Measurements from ENCODE around the gene NADSYN1. TPM values are rescaled to one million over a fixed set of nuclear protein-coding genes. Genes with fewer than 3 reads are reported as not detected.

The NADSYN1 gene
- polyA plus RNA-seq, 3 donors = 44.1 to 162 (median 44.8) TPM

GRCh38 chr11:71442880-71443279 lies 10.1 kb upstream of the NADSYN1 start:
- peaks cover 12% of the 10 kb centered on the region in 2 donors for H3K4me1 ChIP-seq (ENCODE audit: control insufficient read depth in 1 of 2, insufficient read depth in 2 of 2, low read length in 2 of 2)
- H3K27ac Mint-ChIP-seq = peak overlapping the region in 1 of 7 donors; percentile 48
- no peaks in the 10 kb centered on the region for H3K79me2 ChIP-seq (ENCODE audit: insufficient read depth, low read length)
- no peak overlapping the region for H3K4me2 ChIP-seq (replicated peaks; ENCODE audit: extremely low read depth, low read length, poor library complexity, severe bottlenecking)
- H3K9me3 ChIP-seq (replicated peaks in 1 of 2; ENCODE audit: control insufficient read depth in 1 of 2, insufficient read depth in 1 of 2, low read length in 2 of 2) = peaks cover 7 to 11% of the 10 kb centered on the region in 2 donors
- no peaks in the 10 kb centered on the region for H3K27me3 ChIP-seq (ENCODE audit: control insufficient read depth in 2 of 2, insufficient read depth in 2 of 2, low read length in 2 of 2)
- 91% methylated on average over 3 of the region's 5 CpGs for WGBS (ENCODE audit: insufficient coverage)
- no peak for TF ChIP-seq CTCF (IDR thresholded peaks at IDR 0.05)
- no peaks in the 10 kb centered on the region for H3K36me3 ChIP-seq (replicated peaks in 1 of 2; ENCODE audit: control insufficient read depth in 1 of 2, insufficient read depth in 2 of 2, low read length in 2 of 2)
- H4K20me1 ChIP-seq (ENCODE audit: insufficient read depth, low read length) = no peaks in the 10 kb centered on the region
- H3K27me3 Mint-ChIP-seq (ENCODE audit: low read depth in 3 of 3) = peaks cover 0 to 3% (median 3%) of the 10 kb centered on the region in 3 donors
- H3K9ac ChIP-seq (ENCODE audit: insufficient read depth, low read length, poor library complexity, severe bottlenecking) = no peak overlapping the region
- H3K4me3 Mint-ChIP-seq = no peak overlapping the region
- peaks cover 10% of the 10 kb centered on the region for H3K4me1 Mint-ChIP-seq
- H3K9me3 Mint-ChIP-seq = peaks cover 7 to 19% (median 15%) of the 10 kb centered on the region in 7 donors
- H3K36me3 Mint-ChIP-seq = peaks cover 21 to 23% of the 10 kb centered on the region in 2 donors
- no peak overlapping the region for H2AFZ ChIP-seq (ENCODE audit: insufficient read depth, low read depth, low read length, poor library complexity, severe bottlenecking)
- intact Hi-C loops (cut with micrococcal nuclease) = no loop called here
- H3K4me3 ChIP-seq (replicated peaks in 1 of 3; ENCODE audit: low read depth in 2 of 3, low read length in 3 of 3) = no peak overlapping the region
- no peak for DNase-seq
- H3K27ac ChIP-seq (ENCODE audit: low read depth in 1 of 2, low read length in 2 of 2) = no peak overlapping the region

- intact Hi-C loops (cut with micrococcal nuclease) = no loop called here
- DNase-seq = no peak
- Histone ChIP-seq H3K9me3 (replicated peaks in 1 of 2; ENCODE audit: control insufficient read depth in 1 of 2, insufficient read depth in 1 of 2, low read length in 2 of 2) (peaks cover 7 to 11% of the 10 kb centered on the region in 2 donors), H3K9ac (ENCODE audit: insufficient read depth, low read length, poor library complexity, severe bottlenecking) (no peak overlapping the region), H3K36me3 (replicated peaks in 1 of 2; ENCODE audit: control insufficient read depth in 1 of 2, insufficient read depth in 2 of 2, low read length in 2 of 2) (no peaks in the 10 kb centered on the region), H3K4me2 (replicated peaks; ENCODE audit: extremely low read depth, low read length, poor library complexity, severe bottlenecking) (no peak overlapping the region), H3K27ac (ENCODE audit: low read depth in 1 of 2, low read length in 2 of 2) (no peak overlapping the region), H2AFZ (ENCODE audit: insufficient read depth, low read depth, low read length, poor library complexity, severe bottlenecking) (no peak overlapping the region), H3K27me3 (ENCODE audit: control insufficient read depth in 2 of 2, insufficient read depth in 2 of 2, low read length in 2 of 2) (no peaks in the 10 kb centered on the region), H3K4me3 (replicated peaks in 1 of 3; ENCODE audit: low read depth in 2 of 3, low read length in 3 of 3) (no peak overlapping the region), H3K79me2 (ENCODE audit: insufficient read depth, low read length) (no peaks in the 10 kb centered on the region), H4K20me1 (ENCODE audit: insufficient read depth, low read length) (no peaks in the 10 kb centered on the region), H3K4me1 (ENCODE audit: control insufficient read depth in 1 of 2, insufficient read depth in 2 of 2, low read length in 2 of 2) (peaks cover 20 to 22% of the 10 kb centered on the region in 2 donors)
- H3K36me3 Mint-ChIP-seq = peaks cover 14 to 17% of the 10 kb centered on the region in 2 donors
- WGBS (ENCODE audit: insufficient coverage) = 91% methylated on average over 19 of the region's 20 CpGs
- H3K27ac Mint-ChIP-seq = no peak overlapping the region
- peaks cover 7 to 19% (median 15%) of the 10 kb centered on the region in 7 donors for H3K9me3 Mint-ChIP-seq
- H3K27me3 Mint-ChIP-seq (ENCODE audit: low read depth in 3 of 3) = peaks cover 0 to 3% (median 3%) of the 10 kb centered on the region in 3 donors
- H3K4me1 Mint-ChIP-seq = peaks cover 14% of the 10 kb centered on the region
- no peak overlapping the region for H3K4me3 Mint-ChIP-seq
- no peak for TF ChIP-seq CTCF (IDR thresholded peaks at IDR 0.05)
Measured at GRCh38 chr11:71443736-71444445, 9.1 kb upstream of the NADSYN1 start.

Data from CD14-positive monocyte (primary cell).